ENCODE results near the gene TTLL11.

DNA sequence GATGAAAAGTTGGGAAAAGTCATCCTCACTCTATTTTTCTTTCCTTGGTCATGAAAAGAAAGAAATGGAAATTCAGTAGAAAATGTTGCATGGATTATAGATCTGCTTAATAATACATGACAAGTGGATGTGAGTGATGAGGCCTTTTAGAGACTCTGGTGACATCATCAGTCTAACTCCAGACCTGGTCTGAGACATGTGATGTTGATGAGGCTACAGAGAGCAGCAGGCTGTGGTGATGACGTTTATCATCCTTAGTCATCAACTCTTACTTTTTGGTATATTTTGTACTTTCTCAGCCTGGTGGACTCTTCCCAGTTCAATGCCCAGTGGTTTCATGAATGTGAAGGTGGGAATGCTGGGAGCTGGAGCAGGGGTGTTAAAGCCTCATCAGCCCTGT lies 116.4 kb downstream of the TTLL11 start:
- TF ChIP-seq, protein P1, sequence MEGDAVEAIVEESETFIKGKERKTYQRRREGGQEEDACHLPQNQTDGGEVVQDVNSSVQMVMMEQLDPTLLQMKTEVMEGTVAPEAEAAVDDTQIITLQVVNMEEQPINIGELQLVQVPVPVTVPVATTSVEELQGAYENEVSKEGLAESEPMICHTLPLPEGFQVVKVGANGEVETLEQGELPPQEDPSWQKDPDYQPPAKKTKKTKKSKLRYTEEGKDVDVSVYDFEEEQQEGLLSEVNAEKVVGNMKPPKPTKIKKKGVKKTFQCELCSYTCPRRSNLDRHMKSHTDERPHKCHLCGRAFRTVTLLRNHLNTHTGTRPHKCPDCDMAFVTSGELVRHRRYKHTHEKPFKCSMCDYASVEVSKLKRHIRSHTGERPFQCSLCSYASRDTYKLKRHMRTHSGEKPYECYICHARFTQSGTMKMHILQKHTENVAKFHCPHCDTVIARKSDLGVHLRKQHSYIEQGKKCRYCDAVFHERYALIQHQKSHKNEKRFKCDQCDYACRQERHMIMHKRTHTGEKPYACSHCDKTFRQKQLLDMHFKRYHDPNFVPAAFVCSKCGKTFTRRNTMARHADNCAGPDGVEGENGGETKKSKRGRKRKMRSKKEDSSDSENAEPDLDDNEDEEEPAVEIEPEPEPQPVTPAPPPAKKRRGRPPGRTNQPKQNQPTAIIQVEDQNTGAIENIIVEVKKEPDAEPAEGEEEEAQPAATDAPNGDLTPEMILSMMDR (IDR thresholded peaks at IDR 0.05; ENCODE audit: low read depth, low read length, missing input control), result no peak
- no peak for TF ChIP-seq ZBTB33 (IDR thresholded peaks at IDR 0.05)
- TF ChIP-seq GABPA (IDR thresholded peaks at IDR 0.05 in 1 of 2, conservative IDR thresholded peaks at IDR 0.05 in 1 of 2), result no peak
- no peak for TF ChIP-seq TAF1 (conservative IDR thresholded peaks at IDR 0.05)
- no peak for TF ChIP-seq SP1 (IDR thresholded peaks at IDR 0.05)
- TF ChIP-seq FOXA1 (IDR thresholded peaks at IDR 0.05), result no peak
- TF ChIP-seq EGR1 (IDR thresholded peaks at IDR 0.05; ENCODE audit: low read depth in 2 of 2), result no peak
- no peak for TF ChIP-seq RAD21 (IDR thresholded peaks at IDR 0.05)
- no peak for TF ChIP-seq JUND (IDR thresholded peaks at IDR 0.05)
- TF ChIP-seq, protein P2, sequence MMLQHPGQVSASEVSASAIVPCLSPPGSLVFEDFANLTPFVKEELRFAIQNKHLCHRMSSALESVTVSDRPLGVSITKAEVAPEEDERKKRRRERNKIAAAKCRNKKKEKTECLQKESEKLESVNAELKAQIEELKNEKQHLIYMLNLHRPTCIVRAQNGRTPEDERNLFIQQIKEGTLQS (IDR thresholded peaks at IDR 0.05), result no peak
- TF ChIP-seq YY1 (IDR thresholded peaks at IDR 0.05), result no peak
- no peak for TF ChIP-seq NR2F2 (IDR thresholded peaks at IDR 0.05)
- no peak for TF ChIP-seq MAX (IDR thresholded peaks at IDR 0.05)
